ENCODE data around the gene ANKMY2.

Gene ANKMY2

GRCh38 chr7:16657656-16658279 lies 12.2 kb upstream of the ANKMY2 start:
- no peak overlapping the region for H3K9ac ChIP-seq (ENCODE audit: low read length)
- H3K79me2 ChIP-seq (ENCODE audit: insufficient read depth, low read length) = peaks cover 98% of the 10 kb centered on the region

GRCh38 chr7:16656141-16656540 lies 10.6 kb upstream of the ANKMY2 start:
- TF ChIP-seq CTCF (IDR thresholded peaks at IDR 0.05; ENCODE audit: insufficient read depth, low read length, poor library complexity, severe bottlenecking) = no peak
- TF ChIP-seq EZH2phosphoT487 (conservative IDR thresholded peaks at IDR 0.05; ENCODE audit: low read length) = no peak
- Histone ChIP-seq H3K9me2 (replicated peaks; ENCODE audit: insufficient read depth, low read length) (no peaks in the 10 kb centered on the region), H3K9ac (ENCODE audit: low read length) (no peak overlapping the region), H3K79me2 (ENCODE audit: insufficient read depth, low read length) (peaks cover 98% of the 10 kb centered on the region), H3K27ac (ENCODE audit: low read depth, low read length) (no peak overlapping the region), H3K9me3 (ENCODE audit: insufficient read depth, low read length) (no peaks in the 10 kb centered on the region), H3K4me3 (ENCODE audit: insufficient read depth, low read length, poor library complexity, severe bottlenecking) (no peak overlapping the region), H2AFZ (ENCODE audit: low read depth, low read length, severe bottlenecking) (no peak overlapping the region), H3F3A (ENCODE audit: insufficient read depth) (no peaks in the 10 kb centered on the region), H3K36me3 (ENCODE audit: low read length) (0 out of 2 replicates have a peak, but pooled peaks cover 6% of the 10 kb centered on the region), H3K4me2 (ENCODE audit: low read depth, low read length, poor library complexity, severe bottlenecking) (no peak overlapping the region), H4K20me1 (ENCODE audit: low read depth, low read length) (peaks cover 35% of the 10 kb centered on the region), H3K27me3 (ENCODE audit: low read length) (no peaks in the 10 kb centered on the region)

More at GRCh38 chr7:16657656-16658279, 12.2 kb upstream of the ANKMY2 start:
- no peak overlapping the region for H3K4me2 ChIP-seq (ENCODE audit: low read depth, low read length, poor library complexity, severe bottlenecking)
- TF ChIP-seq EZH2phosphoT487 (conservative IDR thresholded peaks at IDR 0.05; ENCODE audit: low read length) (no peak), CTCF (IDR thresholded peaks at IDR 0.05; ENCODE audit: insufficient read depth, low read length, poor library complexity, severe bottlenecking) (no peak)
- no peaks in the 10 kb centered on the region for H3K27me3 ChIP-seq (ENCODE audit: low read length)
- H3K27ac ChIP-seq (ENCODE audit: low read depth, low read length) = no peak overlapping the region
- peaks cover 39% of the 10 kb centered on the region for H4K20me1 ChIP-seq (ENCODE audit: low read depth, low read length)
- no peaks in the 10 kb centered on the region for H3K9me3 ChIP-seq (ENCODE audit: insufficient read depth, low read length)
- H3K4me3 ChIP-seq (ENCODE audit: insufficient read depth, low read length, poor library complexity, severe bottlenecking) = no peak overlapping the region
- 0 out of 2 replicates have a peak, but pooled peaks cover 6% of the 10 kb centered on the region for H3K36me3 ChIP-seq (ENCODE audit: low read length)
- no peak overlapping the region for H2AFZ ChIP-seq (ENCODE audit: low read depth, low read length, severe bottlenecking)
- no peaks in the 10 kb centered on the region for H3F3A ChIP-seq (ENCODE audit: insufficient read depth)
- no peaks in the 10 kb centered on the region for H3K9me2 ChIP-seq (replicated peaks; ENCODE audit: insufficient read depth, low read length)

GRCh38 chr7:16655394-16655793 lies 9.8 kb upstream of the ANKMY2 start:
- H3K36me3 ChIP-seq (ENCODE audit: low read length) = 0 out of 2 replicates have a peak, but pooled peaks cover 6% of the 10 kb centered on the region
- H3K4me3 ChIP-seq (ENCODE audit: insufficient read depth, low read length, poor library complexity, severe bottlenecking) = no peak overlapping the region
- no peak overlapping the region for H3K4me2 ChIP-seq (ENCODE audit: low read depth, low read length, poor library complexity, severe bottlenecking)
- H3K79me2 ChIP-seq (ENCODE audit: insufficient read depth, low read length) = peaks cover 98% of the 10 kb centered on the region
- H3K9me2 ChIP-seq (replicated peaks; ENCODE audit: insufficient read depth, low read length) = no peaks in the 10 kb centered on the region
- no peak overlapping the region for H3K27ac ChIP-seq (ENCODE audit: low read depth, low read length)
- H3K9ac ChIP-seq (ENCODE audit: low read length) = no peak overlapping the region
- peaks cover 39% of the 10 kb centered on the region for H4K20me1 ChIP-seq (ENCODE audit: low read depth, low read length)
- no peaks in the 10 kb centered on the region for H3K27me3 ChIP-seq (ENCODE audit: low read length)
- H2AFZ ChIP-seq (ENCODE audit: low read depth, low read length, severe bottlenecking) = no peak overlapping the region
- TF ChIP-seq CTCF (IDR thresholded peaks at IDR 0.05; ENCODE audit: insufficient read depth, low read length, poor library complexity, severe bottlenecking) (no peak), EZH2phosphoT487 (conservative IDR thresholded peaks at IDR 0.05; ENCODE audit: low read length) (no peak)
- H3K9me3 ChIP-seq (ENCODE audit: insufficient read depth, low read length) = no peaks in the 10 kb centered on the region
- no peaks in the 10 kb centered on the region for H3F3A ChIP-seq (ENCODE audit: insufficient read depth)
